K562 (cell line): ENCODE data around the gene CCDC70. TPM values are rescaled to one million over a fixed set of nuclear protein-coding genes. Genes with fewer than 3 reads are reported as not detected.

Source experiments
- ATAC-seq: fragments of 200-7000 bp; cut with Tn5 transposase; 3 replicates; pipeline ENCODE4 v1.9.1; 2020; ENCODE audit warnings: moderate library complexity
- BruUV-seq: library from RNA; stranded (reverse); fragments of 400-500 nt; replicated peaks from 2 replicates; lab custom pipeline; 2021; lab: Mats Ljungman, UMichigan
- CTCF ChIA-PET: fragments of 300-600 bp; formaldehyde crosslinking; extraction: SDS; loops from one replicate; lab custom pipeline; 2021; ENCODE audit warnings: low intra/inter-chr PET ratio; lab: Yijun Ruan, JAX
- POLR2A ChIA-PET: fragments of 300-600, 350-650 bp; sonication (Branson Sonifier 250); formaldehyde crosslinking; extraction: SDS; loops from one replicate; lab custom pipeline; 2021; ENCODE audit warnings: antibody characterized with exemption, inconsistent platforms; lab: Yijun Ruan, JAX
- DNase-seq, 4 experiments: peaks; one replicate each; pipeline versions ENCODE4 v3.0.0 to v3.0.0-alpha.2; 2011 to 2018; ENCODE audit warnings: low spot score in 3 of 4, mixed read lengths in 3 of 4; ENCODE audit errors: extremely low read depth in 1 of 4
- FAIRE-seq: peaks from 2 replicates; lab custom pipeline; 2011; peaks lifted over from hg19 to GRCh38; lab: Jason Lieb, UNC
- H2AFZ ChIP-seq: 2 replicates; pipeline ENCODE4 v1.6.0; 2011; ENCODE audit warnings: low read depth, low read length, control low read depth, inconsistent platforms
- H3K27ac ChIP-seq: fragments of 200-600 bp; 3 replicates; pipeline ENCODE4 v1.8.0; 2011; ENCODE audit warnings: low read depth, mild to moderate bottlenecking, control low read depth, inconsistent platforms, low read length, moderate library complexity, mixed read lengths; ENCODE audit errors: extremely low read depth
- H3K27me3 ChIP-seq, 2 experiments: fragments of 300-600 bp in 1 of 2; 2 replicates in 1 of 2; 3 replicates in 1 of 2; pipeline versions ENCODE4 v1.6.0 to v1.8.0; 2011; ENCODE audit warnings: inconsistent platforms in 2 of 2, low read length in 2 of 2, mild to moderate bottlenecking in 1 of 2, mixed read lengths in 1 of 2, moderate library complexity in 1 of 2; ENCODE audit not compliant: control insufficient read depth in 2 of 2, insufficient read depth in 2 of 2
- H3K36me3 ChIP-seq: fragments of 300-600 bp; 3 replicates; pipeline ENCODE4 v1.8.0; 2011; ENCODE audit warnings: mild to moderate bottlenecking, low read length, inconsistent platforms; ENCODE audit not compliant: control insufficient read depth, insufficient read depth
- H3K4me1 ChIP-seq, 2 experiments: fragments of 200-600 bp in 1 of 2; replicated peaks in 1 of 2; 2 replicates in 1 of 2; 3 replicates in 1 of 2; pipeline versions ENCODE4 v1.5.1 to v1.8.0; 2011; ENCODE audit warnings: inconsistent platforms in 2 of 2, low read length in 2 of 2, mild to moderate bottlenecking in 1 of 2, mixed read lengths in 1 of 2, moderate library complexity in 1 of 2; ENCODE audit not compliant: control insufficient read depth in 2 of 2, insufficient read depth in 2 of 2
- H3K4me2 ChIP-seq: 2 replicates; pipeline ENCODE4 v1.6.1; 2011; ENCODE audit warnings: low read length, control low read depth, inconsistent platforms, mixed read lengths; ENCODE audit not compliant: insufficient read depth
- H3K4me3 ChIP-seq: fragments of 200-600 bp; sonication (generic), shearing (Covaris generic); 2 replicates; pipeline ENCODE4 v1.5.1; 2016; ENCODE audit warnings: control low read depth, inconsistent platforms
- H3K79me2 ChIP-seq: fragments of 200-600 bp; 3 replicates; pipeline ENCODE4 v1.8.0; 2011; ENCODE audit warnings: low read length, inconsistent platforms; ENCODE audit not compliant: control insufficient read depth, insufficient read depth
- H3K9ac ChIP-seq, 2 experiments: 2 replicates each; pipeline versions ENCODE4 v1.6.0 to v1.6.1; 2011; ENCODE audit warnings: low read depth in 2 of 2, low read length in 2 of 2, control low read depth in 1 of 2, inconsistent platforms in 1 of 2, mild to moderate bottlenecking in 1 of 2, mixed read lengths in 1 of 2; ENCODE audit not compliant: insufficient read depth in 1 of 2
- H3K9me1 ChIP-seq: one replicate; pipeline ENCODE4 v1.6.0; 2011; ENCODE audit warnings: inconsistent platforms, mild to moderate bottlenecking, low read length, moderate library complexity; ENCODE audit not compliant: control insufficient read depth, insufficient read depth
- H3K9me3 ChIP-seq: replicated peaks from 2 replicates; pipeline ENCODE4 v1.5.1; 2011; ENCODE audit warnings: low read depth, low read length, inconsistent platforms; ENCODE audit not compliant: control insufficient read depth, insufficient read depth
- H4K20me1 ChIP-seq: replicated peaks from 2 replicates; pipeline ENCODE4 v1.6.1; 2011; ENCODE audit warnings: low read length, inconsistent platforms, mixed read lengths; ENCODE audit not compliant: control insufficient read depth, insufficient read depth
- ELF4 ChIP-seq: fragments of 450-650 bp; formaldehyde crosslinking; IDR thresholded peaks from 2 replicates; pipeline ENCODE4 v1.4.0; 2022; ENCODE audit warnings: missing genetic modification characterization
- MCM5 ChIP-seq: fragments of 450-650 bp; IDR thresholded peaks from 2 replicates; pipeline ENCODE4 v1.6.1; 2016; ENCODE audit warnings: low read depth
- MTA2 ChIP-seq: fragments of 450-650 bp; IDR thresholded peaks from 2 replicates; pipeline ENCODE4 v1.6.1; 2016; ENCODE audit warnings: low read depth
- SPI1 ChIP-seq: IDR thresholded peaks from 2 replicates; pipeline ENCODE4 v1.6.1; 2011; ENCODE audit warnings: low read depth, low read length, control low read depth, borderline replicate concordance
- TEAD1 ChIP-seq, 2 experiments: fragments of 450-650 bp in 1 of 2; sonication (generic) in 1 of 2; formaldehyde crosslinking; IDR thresholded peaks; 2 replicates each; pipeline versions ENCODE4 v1.4.0 to v1.8.0; 2020 to 2022; ENCODE audit warnings: mild to moderate bottlenecking in 2 of 2, missing genetic modification reagents in 1 of 2
- THRAP3 ChIP-seq: fragments of 450-650 bp; IDR thresholded peaks from 2 replicates; pipeline ENCODE4 v1.6.1; 2016; ENCODE audit warnings: mild to moderate bottlenecking, inconsistent platforms, borderline replicate concordance
- XRCC3 ChIP-seq: fragments of 450-650 bp; IDR thresholded peaks from 2 replicates; pipeline ENCODE4 v1.6.1; 2017; ENCODE audit warnings: mild to moderate bottlenecking, moderate library complexity
- XRCC4 ChIP-seq: IDR thresholded peaks from one replicate; pipeline ENCODE4 v1.6.1; 2011; ENCODE audit not compliant: insufficient read depth, insufficient read length; ENCODE audit errors: extremely low read depth
- ZNF212 ChIP-seq: fragments of 450-650 bp; formaldehyde crosslinking; IDR thresholded peaks from 2 replicates; pipeline ENCODE4 v1.4.0; 2020; ENCODE audit warnings: mild to moderate bottlenecking
- ZNF274 ChIP-seq: IDR thresholded peaks from 2 replicates; pipeline ENCODE4 v1.6.1; 2011; ENCODE audit warnings: low read depth, mild to moderate bottlenecking, low read length, moderate library complexity, borderline replicate concordance
- WGBS: fragments of 100-300 bp; shearing (Covaris generic); methylation state at CpG from one replicate; pipeline ENCODE4 v1.1.6; 2016; ENCODE audit warnings: low coverage, mixed read lengths; ENCODE audit not compliant: insufficient coverage; ENCODE audit errors: missing lambda C conversion rate; 5-methylcytosine and 5-hydroxymethylcytosine counted together
- in situ Hi-C: fragments of 300-500 bp; cut with MboI; formaldehyde crosslinking; loops from 4 replicates; pipeline ENCODE4 v1.15.0; 2018; ENCODE audit warnings: inconsistent platforms, mixed read lengths
- intact Hi-C: fragments of 100-400 bp; cut with micrococcal nuclease; formaldehyde crosslinking; loops from 2 replicates; pipeline ENCODE4 v1.14.2; 2022
- polyA plus RNA-seq, 8 experiments: library from polyadenylated mRNA; depleted of rRNA in 4 of 8; stranded (reverse) in 5 of 8; unstranded in 3 of 8; fragments of >200 nt; fragmentation: Nextera tagmentation in 2 of 8; fragmentation: Illumina TruSeq in 1 of 8; extraction: Ambion mirVana in 2 of 8; extraction: Trizol in 1 of 8; gene quantifications; 2 replicates each; pipeline versions ENCODE4 v1.2.1 to v1.2.3, GENCODE V29; 2011 to 2014; ENCODE audit warnings: inconsistent platforms in 1 of 8, missing spikeins in 1 of 8
- total RNA-seq, 7 experiments: library from RNA; depleted of rRNA in 6 of 7; stranded (reverse); fragments of >200 nt in 6 of 7; fragmentation: Illumina TruSeq in 2 of 7; extraction: Trizol in 2 of 7; gene quantifications; 2 replicates each; pipeline versions ENCODE4 v1.2.1 to v1.2.3, GENCODE V29; 2011 to 2021; ENCODE audit warnings: low replicate concordance in 1 of 7

CCDC70 gene
- total and polyA plus RNA-seq, 9 of the 15 experiments (the other 6 are each of a cell fraction or from before 2014, with no cell fraction given): not detected

GRCh38 chr13:51881296-51881695 lies 19.5 kb downstream of the CCDC70 start:
- no peak overlapping the region for H3K4me3 ChIP-seq
- no peaks in the 10 kb centered on the region for H3K79me2 ChIP-seq
- peak; percentile 61; the same call in 2 of the 3 replicates for ATAC-seq
- no TSS peak for BruUV-seq
- no peaks in the 10 kb centered on the region for H3K27me3 ChIP-seq
- CTCF ChIA-PET: no interaction called here
- TF ChIP-seq ELF4 (CRISPR knock-in tag) (no peak), ZNF274 (no peak), SPI1 (peak; percentile 74)
- H4K20me1 ChIP-seq: no peaks in the 10 kb centered on the region
- in situ Hi-C loops (no loop called here), intact Hi-C loops (no loop called here)
- FAIRE-seq: no peak
- no peak overlapping the region for H3K27ac ChIP-seq
- no peaks in the 10 kb centered on the region for H3K9me1 ChIP-seq
- H3K4me2 ChIP-seq: no peak overlapping the region
- no peak overlapping the region for H3K9ac ChIP-seq
- 0% methylated on average over 1 of the region's 1 CpG for WGBS
- H3K36me3 ChIP-seq: no peaks in the 10 kb centered on the region
- POLR2A ChIA-PET: interaction anchor here (0.9 to 1.3 kb wide), 2 partner anchors 10 to 15 kb away, joined by 3 read pairs; no protein-coding TSS in a partner anchor
- peaks cover 2 to 4% of the 10 kb centered on the region in 2 experiments; a peak in 3 of 5 replicates for H3K4me1 ChIP-seq
- DNase-seq: no peak
- H2AFZ ChIP-seq: peak overlapping the region; percentile 65
- no peaks in the 10 kb centered on the region for H3K9me3 ChIP-seq

- Histone ChIP-seq H3K9ac (no peak overlapping the region), H3K4me2 (no peak overlapping the region), H3K9me3 (no peaks in the 10 kb centered on the region), H3K36me3 (no peaks in the 10 kb centered on the region), H2AFZ (no peak overlapping the region), H3K27ac (no peak overlapping the region), H3K27me3 (no peaks in the 10 kb centered on the region), H3K4me3 (no peak overlapping the region), H3K4me1 (peaks cover 2 to 4% of the 10 kb centered on the region in 2 experiments; a peak in 3 of 5 replicates), H3K79me2 (no peaks in the 10 kb centered on the region), H3K9me1 (no peaks in the 10 kb centered on the region), H4K20me1 (no peaks in the 10 kb centered on the region)
- ATAC-seq (no peak), FAIRE-seq (no peak), DNase-seq (no peak)
- in situ Hi-C loops: no loop called here
- POLR2A ChIA-PET: no interaction called here
- whole genome bisulfite sequencing: 51% methylated on average over 4 of the region's 6 CpGs
- no TSS peak for BruUV-seq
- intact Hi-C loops: no loop called here
- CTCF ChIA-PET: no interaction called here
- TF ChIP-seq XRCC4: no peak
- TF ChIP-seq TEAD1 (CRISPR knock-in tag; IDR thresholded peaks at IDR 0.05): no peak
- no peak for TF ChIP-seq MTA2
- no peak for TF ChIP-seq THRAP3
- TF ChIP-seq XRCC3: no peak
- TF ChIP-seq ZNF212 (CRISPR knock-in tag): no peak
- TF ChIP-seq MCM5: no peak
Measured at GRCh38 chr13:51882570-51883225, 20.9 kb downstream of the CCDC70 start.
